Upper lobe of left lung (tissue), 4 donors: ENCODE data around the gene ABCG1.

Source experiments
- CTCF ChIP-seq, 6 experiments: fragments of 450-650 bp in 4 of 6; fragments of 200-600 bp in 2 of 6; sonication (generic) in 2 of 6; IDR thresholded peaks; one replicate each; pipeline ENCODE4 v1.5.1; 2016 to 2019; ENCODE audit warnings: antibody characterized with exemption in 6 of 6
- POLR2AphosphoS5 ChIP-seq, 2 donors: sonication (generic); formaldehyde crosslinking; IDR thresholded peaks; one replicate each; pipeline ENCODE4 v1.5.1; 2017; ENCODE audit warnings: antibody characterized with exemption in 2 of 2

DNA sequence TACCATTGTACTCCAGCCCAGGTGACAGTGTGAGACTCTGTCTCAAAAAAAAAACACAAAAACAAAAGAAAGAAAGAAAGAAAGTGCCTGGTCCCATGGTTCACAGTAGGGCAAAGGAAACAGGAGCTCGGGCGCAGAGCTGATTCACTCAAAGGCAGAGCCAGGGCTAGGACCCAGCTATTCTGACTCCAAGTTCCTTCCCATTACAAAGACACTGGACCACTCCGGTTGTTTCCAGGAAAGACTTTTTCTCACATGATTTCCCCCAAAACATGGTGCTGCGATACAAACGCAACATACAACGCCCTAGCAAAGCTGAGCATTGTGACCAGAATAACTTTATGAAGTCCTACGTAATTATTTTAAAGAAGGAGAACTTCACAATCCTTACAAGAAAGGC is 10.7 kb downstream of the ABCG1 start:
- TF ChIP-seq CTCF (IDR thresholded peaks at IDR 0.05) (no peak), POLR2AphosphoS5 (IDR thresholded peaks at IDR 0.05) (no peak)
